Measurements from ENCODE around the gene TMEM131. TPM values are rescaled to one million over a fixed set of nuclear protein-coding genes. Genes with fewer than 3 reads are reported as not detected.

The TMEM131 gene
- total RNA-seq, 1 donor from 2014 or later, result 35.3 TPM

DNA sequence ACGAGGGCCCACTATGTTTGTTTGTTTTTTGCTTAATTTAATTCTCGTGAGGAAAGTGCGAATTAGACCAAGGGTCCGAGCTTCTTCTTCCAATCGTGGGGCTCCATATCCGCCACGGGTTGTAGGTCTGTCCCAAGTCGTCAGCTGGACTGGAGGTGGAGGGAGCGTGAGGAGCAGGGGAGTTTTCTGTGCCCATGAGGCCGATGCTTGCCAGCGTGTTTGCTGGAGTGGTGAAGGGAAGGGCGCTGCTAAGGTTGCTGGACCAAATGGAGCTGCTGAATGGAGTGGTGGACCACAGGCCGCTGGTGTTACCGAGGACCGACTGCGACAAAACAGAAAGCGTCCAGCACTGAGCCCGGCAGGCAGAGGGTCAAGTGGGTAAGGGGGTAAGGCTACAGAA is 238.7 kb downstream of the TMEM131 start:
- H3K4me1 Mint-ChIP-seq (ENCODE audit: low read depth, unreplicated experiment), result peaks cover 7% of the 10 kb centered on the region
- H3K27ac Mint-ChIP-seq (ENCODE audit: unreplicated experiment), result no peak overlapping the region
- H3K36me3 Mint-ChIP-seq (ENCODE audit: low read depth, unreplicated experiment), result peaks cover 24% of the 10 kb centered on the region

DNA sequence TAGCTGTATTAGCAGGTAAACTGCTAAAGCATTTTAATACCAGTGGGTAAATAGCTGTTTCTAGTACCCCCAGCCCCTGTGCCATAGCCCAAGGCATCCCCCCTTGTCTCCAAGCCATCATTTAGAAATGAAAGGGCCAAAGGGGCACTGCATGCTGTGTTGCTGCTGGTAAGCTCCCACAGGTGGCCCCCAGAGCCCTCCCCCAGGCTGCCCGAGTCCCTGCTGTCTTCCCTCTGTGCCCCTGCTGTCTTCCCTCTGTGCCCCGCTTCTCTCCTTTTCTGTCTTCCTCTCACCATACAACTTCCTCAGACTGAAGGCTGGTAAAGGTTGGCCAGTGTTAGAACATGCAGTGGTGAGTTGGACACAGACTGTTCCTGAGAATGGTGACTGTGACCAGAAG is 240.3 kb downstream of the TMEM131 start:
- no peaks in the 10 kb centered on the region for H3K9me3 ChIP-seq (ENCODE audit: insufficient read depth, low read depth, low read length)
- H3K36me3 Mint-ChIP-seq (ENCODE audit: low read depth, unreplicated experiment), result peaks cover 18% of the 10 kb centered on the region
- peaks cover 21% of the 10 kb centered on the region for H3K36me3 ChIP-seq (ENCODE audit: insufficient read depth, low read length)
- FAIRE-seq (no peak), DNase-seq (ENCODE audit: low read depth) (no peak)
- no peaks in the 10 kb centered on the region for H3K9me3 Mint-ChIP-seq (ENCODE audit: unreplicated experiment)
- H2AFZ ChIP-seq (ENCODE audit: low read depth, low read length), result no peak overlapping the region
- peaks cover 6% of the 10 kb centered on the region for H3K4me1 ChIP-seq (ENCODE audit: insufficient read depth, low read length)
- no peak overlapping the region for H3K9ac ChIP-seq (ENCODE audit: low read length)
- H3K4me2 ChIP-seq (ENCODE audit: low read length), result no peak overlapping the region
- TF ChIP-seq, protein P1, sequence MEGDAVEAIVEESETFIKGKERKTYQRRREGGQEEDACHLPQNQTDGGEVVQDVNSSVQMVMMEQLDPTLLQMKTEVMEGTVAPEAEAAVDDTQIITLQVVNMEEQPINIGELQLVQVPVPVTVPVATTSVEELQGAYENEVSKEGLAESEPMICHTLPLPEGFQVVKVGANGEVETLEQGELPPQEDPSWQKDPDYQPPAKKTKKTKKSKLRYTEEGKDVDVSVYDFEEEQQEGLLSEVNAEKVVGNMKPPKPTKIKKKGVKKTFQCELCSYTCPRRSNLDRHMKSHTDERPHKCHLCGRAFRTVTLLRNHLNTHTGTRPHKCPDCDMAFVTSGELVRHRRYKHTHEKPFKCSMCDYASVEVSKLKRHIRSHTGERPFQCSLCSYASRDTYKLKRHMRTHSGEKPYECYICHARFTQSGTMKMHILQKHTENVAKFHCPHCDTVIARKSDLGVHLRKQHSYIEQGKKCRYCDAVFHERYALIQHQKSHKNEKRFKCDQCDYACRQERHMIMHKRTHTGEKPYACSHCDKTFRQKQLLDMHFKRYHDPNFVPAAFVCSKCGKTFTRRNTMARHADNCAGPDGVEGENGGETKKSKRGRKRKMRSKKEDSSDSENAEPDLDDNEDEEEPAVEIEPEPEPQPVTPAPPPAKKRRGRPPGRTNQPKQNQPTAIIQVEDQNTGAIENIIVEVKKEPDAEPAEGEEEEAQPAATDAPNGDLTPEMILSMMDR (IDR thresholded peaks at IDR 0.05; ENCODE audit: insufficient read depth, low read depth, low read length), result no peak
- no peak for TF ChIP-seq EZH2 (IDR thresholded peaks at IDR 0.05; ENCODE audit: insufficient read depth, low read length)
- H3K4me3 ChIP-seq (ENCODE audit: insufficient read depth, low read depth, low read length), result no peak overlapping the region
- H3K79me2 ChIP-seq (ENCODE audit: insufficient read depth, low read length), result no peaks in the 10 kb centered on the region
- H3K27ac ChIP-seq (ENCODE audit: low read depth, low read length), result no peak overlapping the region
- H3K4me3 Mint-ChIP-seq (ENCODE audit: unreplicated experiment), result no peak overlapping the region
- no peaks in the 10 kb centered on the region for H3K27me3 ChIP-seq (ENCODE audit: insufficient read depth, low read length)
- peaks cover 14% of the 10 kb centered on the region for H3K4me1 Mint-ChIP-seq (ENCODE audit: low read depth, unreplicated experiment)
- H3K27ac Mint-ChIP-seq (ENCODE audit: unreplicated experiment), result no peak overlapping the region
- peaks cover 4% of the 10 kb centered on the region for H4K20me1 ChIP-seq (ENCODE audit: insufficient read depth, low read length)
- no peaks in the 10 kb centered on the region for H3K27me3 Mint-ChIP-seq (ENCODE audit: low read depth, unreplicated experiment)

More for the DNA sequence above, 238.7 kb downstream of the TMEM131 start:
- no peak overlapping the region for H3K4me2 ChIP-seq (ENCODE audit: low read length)
- H3K9me3 ChIP-seq (ENCODE audit: insufficient read depth, low read depth, low read length), result no peaks in the 10 kb centered on the region
- TF ChIP-seq EZH2 (IDR thresholded peaks at IDR 0.05; ENCODE audit: insufficient read depth, low read length), result no peak
- TF ChIP-seq, protein P1 (IDR thresholded peaks at IDR 0.05; ENCODE audit: insufficient read depth, low read depth, low read length), result no peak
- H3K36me3 ChIP-seq (ENCODE audit: insufficient read depth, low read length), result peaks cover 24% of the 10 kb centered on the region
- Mint-ChIP-seq H3K27me3 (ENCODE audit: low read depth, unreplicated experiment) (no peaks in the 10 kb centered on the region), H3K4me3 (ENCODE audit: unreplicated experiment) (no peak overlapping the region), H3K9me3 (ENCODE audit: unreplicated experiment) (no peaks in the 10 kb centered on the region)
- H4K20me1 ChIP-seq (ENCODE audit: insufficient read depth, low read length), result peaks cover 4% of the 10 kb centered on the region
- FAIRE-seq (no peak), DNase-seq (ENCODE audit: low read depth) (no peak)
- H3K79me2 ChIP-seq (ENCODE audit: insufficient read depth, low read length), result no peaks in the 10 kb centered on the region
- no peak overlapping the region for H2AFZ ChIP-seq (ENCODE audit: low read depth, low read length)
- H3K4me3 ChIP-seq (ENCODE audit: insufficient read depth, low read depth, low read length), result no peak overlapping the region
- no peak overlapping the region for H3K27ac ChIP-seq (ENCODE audit: low read depth, low read length)
- no peaks in the 10 kb centered on the region for H3K27me3 ChIP-seq (ENCODE audit: insufficient read depth, low read length)
- no peak overlapping the region for H3K9ac ChIP-seq (ENCODE audit: low read length)
- H3K4me1 ChIP-seq (ENCODE audit: insufficient read depth, low read length), result peaks cover 4% of the 10 kb centered on the region

DNA sequence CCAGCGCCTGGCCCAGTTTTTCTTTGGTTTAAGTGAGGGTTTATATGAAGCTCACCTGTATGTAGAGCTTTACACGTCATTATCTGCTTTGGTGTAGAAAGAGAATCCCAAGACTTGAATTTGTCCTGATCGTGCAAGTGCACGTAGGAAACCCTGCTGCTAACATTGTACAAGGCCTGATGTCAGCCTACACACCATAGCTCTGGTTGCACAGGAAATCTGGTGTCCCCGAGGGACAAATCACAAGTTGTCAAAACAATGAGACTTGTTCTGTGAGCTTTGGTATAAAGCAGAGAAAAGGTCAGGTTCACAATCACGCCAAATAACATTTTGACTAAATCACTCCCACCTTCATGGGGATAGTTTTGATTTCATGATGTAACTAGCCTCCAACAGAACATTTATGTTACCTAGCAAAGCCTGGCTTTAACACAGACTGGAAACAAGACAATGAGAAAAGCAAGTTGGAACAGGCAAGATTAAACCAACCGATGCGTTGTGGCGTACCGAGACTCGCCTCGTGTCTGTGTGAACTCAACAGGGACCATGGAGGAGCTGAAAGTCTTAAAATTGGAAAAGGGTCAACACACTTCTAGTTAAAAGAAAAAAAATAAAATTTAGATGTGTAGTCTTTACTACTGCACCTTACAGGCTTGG is 240.9 kb downstream of the TMEM131 start:
- Histone ChIP-seq H3K4me3 (ENCODE audit: insufficient read depth, low read depth, low read length) (no peak overlapping the region), H3K4me2 (ENCODE audit: low read length) (no peak overlapping the region), H3K79me2 (ENCODE audit: insufficient read depth, low read length) (no peaks in the 10 kb centered on the region), H3K36me3 (ENCODE audit: insufficient read depth, low read length) (peaks cover 21% of the 10 kb centered on the region), H3K27me3 (ENCODE audit: insufficient read depth, low read length) (no peaks in the 10 kb centered on the region), H3K9ac (ENCODE audit: low read length) (no peak overlapping the region), H2AFZ (ENCODE audit: low read depth, low read length) (no peak overlapping the region), H3K9me3 (ENCODE audit: insufficient read depth, low read depth, low read length) (no peaks in the 10 kb centered on the region), H3K4me1 (ENCODE audit: insufficient read depth, low read length) (peaks cover 6% of the 10 kb centered on the region), H4K20me1 (ENCODE audit: insufficient read depth, low read length) (peaks cover 4% of the 10 kb centered on the region), H3K27ac (ENCODE audit: low read depth, low read length) (no peak overlapping the region)
- no peak for TF ChIP-seq EZH2 (IDR thresholded peaks at IDR 0.05; ENCODE audit: insufficient read depth, low read length)
- Mint-ChIP-seq H3K4me1 (ENCODE audit: low read depth, unreplicated experiment) (peaks cover 14% of the 10 kb centered on the region), H3K9me3 (ENCODE audit: unreplicated experiment) (no peaks in the 10 kb centered on the region), H3K36me3 (ENCODE audit: low read depth, unreplicated experiment) (peaks cover 18% of the 10 kb centered on the region), H3K4me3 (ENCODE audit: unreplicated experiment) (no peak overlapping the region), H3K27ac (ENCODE audit: unreplicated experiment) (no peak overlapping the region), H3K27me3 (ENCODE audit: low read depth, unreplicated experiment) (no peaks in the 10 kb centered on the region)
- DNase-seq (ENCODE audit: low read depth) (no peak), FAIRE-seq (no peak)

All from astrocyte (in vitro differentiated cells and primary cell).